MM.1S (cell line): ENCODE data around the gene TRIM44.
"Not testable (repeated sequence)": the region's sequence is repeated elsewhere in the genome, so short reads cannot be mapped to it uniquely, and the experiment has no call there.

ENCODE experiments used
- DNase-seq: peaks from one replicate; pipeline ENCODE4 v3.0.0-alpha.2; 2015
- H2AFZ ChIP-seq: fragments of 300-600 bp; sonication (generic); 2 replicates; pipeline ENCODE4 v1.6.0; 2016; ENCODE audit warnings: antibody characterized with exemption, low read length
- H3F3A ChIP-seq: fragments of 300-600 bp; sonication (generic); 2 replicates; pipeline ENCODE4 v1.6.1; 2016; ENCODE audit warnings: mild to moderate bottlenecking, antibody characterized with exemption, low read length, moderate library complexity, mixed read lengths; ENCODE audit not compliant: insufficient read depth
- H3K27ac ChIP-seq: fragments of 300-600 bp; sonication (generic); 2 replicates; pipeline ENCODE4 v1.5.1; 2016; ENCODE audit warnings: mild to moderate bottlenecking, low read length
- H3K27me3 ChIP-seq: fragments of 300-600 bp; sonication (generic); replicated peaks from 2 replicates; pipeline ENCODE4 v1.6.0; 2016; ENCODE audit warnings: low read length; ENCODE audit not compliant: insufficient read depth
- H3K36me3 ChIP-seq: fragments of 300-600 bp; sonication (generic); replicated peaks from 2 replicates; pipeline ENCODE4 v1.6.1; 2016; ENCODE audit warnings: mild to moderate bottlenecking, low read length, mixed read lengths; ENCODE audit not compliant: insufficient read depth
- H3K4me1 ChIP-seq: fragments of 300-600 bp; sonication (generic); 2 replicates; pipeline ENCODE4 v1.6.1; 2016; ENCODE audit warnings: low read length, mixed read lengths
- H3K4me2 ChIP-seq: fragments of 300-600 bp; sonication (generic); 2 replicates; pipeline ENCODE4 v1.6.0; 2016; ENCODE audit warnings: low read depth, low read length
- H3K4me3 ChIP-seq: fragments of 300-600 bp; sonication (generic); 2 replicates; pipeline ENCODE4 v1.5.1; 2016; ENCODE audit warnings: low read length, mixed read lengths
- H3K79me2 ChIP-seq: fragments of 300-600 bp; sonication (generic); 2 replicates; pipeline ENCODE4 v1.6.1; 2016; ENCODE audit warnings: mixed run types, low read length, mixed read lengths
- H3K9ac ChIP-seq: fragments of 300-600 bp; sonication (generic); 2 replicates; pipeline ENCODE4 v1.6.1; 2016; ENCODE audit warnings: low read length, mixed read lengths
- H3K9me2 ChIP-seq: fragments of 300-600 bp; sonication (generic); replicated peaks from 2 replicates; pipeline ENCODE4 v1.6.1; 2016; ENCODE audit warnings: mild to moderate bottlenecking, low read length, mixed read lengths; ENCODE audit not compliant: insufficient read depth
- H3K9me3 ChIP-seq: fragments of 300-600 bp; sonication (generic); replicated peaks from 2 replicates; pipeline ENCODE4 v1.6.1; 2016; ENCODE audit warnings: mild to moderate bottlenecking, low read length, mixed read lengths; ENCODE audit not compliant: insufficient read depth
- H4K20me1 ChIP-seq: fragments of 300-600 bp; sonication (generic); 2 replicates; pipeline ENCODE4 v1.6.1; 2016; ENCODE audit warnings: mild to moderate bottlenecking, low read length, moderate library complexity, mixed read lengths; ENCODE audit not compliant: insufficient read depth
- CTCF ChIP-seq: fragments of 300-600 bp; sonication (generic); IDR thresholded peaks from 2 replicates; pipeline ENCODE4 v1.5.1; 2016; ENCODE audit warnings: antibody characterized with exemption, low read length, mixed read lengths
- EZH2 ChIP-seq: fragments of 300-600 bp; sonication (generic); optimal IDR thresholded peaks from 2 replicates; pipeline ENCODE3; 2017; ENCODE audit warnings: low read depth, mild to moderate bottlenecking, antibody characterized with exemption, low read length, mixed read lengths
- EZH2phosphoT487 ChIP-seq: fragments of 300-600 bp; sonication (generic); IDR thresholded peaks from 2 replicates; pipeline ENCODE4 v1.6.1; 2018; ENCODE audit warnings: antibody characterized with exemption, low read length

Gene TRIM44

GRCh38 chr11:35826949-35827348, 164.4 kb downstream of the TRIM44 start:
- H3K9me2 ChIP-seq = no peaks in the 10 kb centered on the region
- no peaks in the 10 kb centered on the region for H4K20me1 ChIP-seq
- no peaks in the 10 kb centered on the region for H3F3A ChIP-seq
- no peak overlapping the region for H3K4me3 ChIP-seq
- H3K79me2 ChIP-seq = no peaks in the 10 kb centered on the region
- no peaks in the 10 kb centered on the region for H3K36me3 ChIP-seq
- no peak overlapping the region for H2AFZ ChIP-seq
- no peaks in the 10 kb centered on the region for H3K27me3 ChIP-seq
- DNase-seq = no peak
- TF ChIP-seq EZH2phosphoT487 (no peak), CTCF (no peak), EZH2 (no peak)
- no peaks in the 10 kb centered on the region for H3K4me1 ChIP-seq
- H3K27ac ChIP-seq = no peak overlapping the region
- H3K9me3 ChIP-seq = no peaks in the 10 kb centered on the region
- no peak overlapping the region for H3K9ac ChIP-seq
- no peak overlapping the region for H3K4me2 ChIP-seq

GRCh38 chr11:35836205-35836604, 173.6 kb downstream of the TRIM44 start:
- DNase-seq = no peak
- H3K9me3 ChIP-seq = no peaks in the 10 kb centered on the region
- TF ChIP-seq EZH2phosphoT487 (no peak), EZH2 (no peak), CTCF (no peak)

GRCh38 chr11:35838071-35838470, 175.5 kb downstream of the TRIM44 start:
- Histone ChIP-seq H3K9me3 (no peaks in the 10 kb centered on the region), H3K4me1 (no peaks in the 10 kb centered on the region), H3K27ac (no peak overlapping the region), H4K20me1 (no peaks in the 10 kb centered on the region), H3K9ac (no peak overlapping the region), H3K4me2 (no peak overlapping the region), H2AFZ (no peak overlapping the region), H3K9me2 (no peaks in the 10 kb centered on the region), H3F3A (no peaks in the 10 kb centered on the region), H3K36me3 (no peaks in the 10 kb centered on the region), H3K27me3 (no peaks in the 10 kb centered on the region), H3K4me3 (no peak overlapping the region), H3K79me2 (no peaks in the 10 kb centered on the region)
- DNase-seq = no peak
- TF ChIP-seq EZH2 (no peak), EZH2phosphoT487 (no peak), CTCF (no peak)

More at GRCh38 chr11:35836205-35836604, 173.6 kb downstream of the TRIM44 start:
- Histone ChIP-seq H3K27me3 (no peaks in the 10 kb centered on the region), H3K79me2 (no peaks in the 10 kb centered on the region), H3K4me2 (no peak overlapping the region), H3K9ac (no peak overlapping the region), H3K9me2 (no peaks in the 10 kb centered on the region), H3K36me3 (no peaks in the 10 kb centered on the region), H3K4me1 (no peaks in the 10 kb centered on the region), H3K27ac (no peak overlapping the region), H4K20me1 (no peaks in the 10 kb centered on the region), H3K4me3 (no peak overlapping the region), H2AFZ (no peak overlapping the region), H3F3A (no peaks in the 10 kb centered on the region)

DNA sequence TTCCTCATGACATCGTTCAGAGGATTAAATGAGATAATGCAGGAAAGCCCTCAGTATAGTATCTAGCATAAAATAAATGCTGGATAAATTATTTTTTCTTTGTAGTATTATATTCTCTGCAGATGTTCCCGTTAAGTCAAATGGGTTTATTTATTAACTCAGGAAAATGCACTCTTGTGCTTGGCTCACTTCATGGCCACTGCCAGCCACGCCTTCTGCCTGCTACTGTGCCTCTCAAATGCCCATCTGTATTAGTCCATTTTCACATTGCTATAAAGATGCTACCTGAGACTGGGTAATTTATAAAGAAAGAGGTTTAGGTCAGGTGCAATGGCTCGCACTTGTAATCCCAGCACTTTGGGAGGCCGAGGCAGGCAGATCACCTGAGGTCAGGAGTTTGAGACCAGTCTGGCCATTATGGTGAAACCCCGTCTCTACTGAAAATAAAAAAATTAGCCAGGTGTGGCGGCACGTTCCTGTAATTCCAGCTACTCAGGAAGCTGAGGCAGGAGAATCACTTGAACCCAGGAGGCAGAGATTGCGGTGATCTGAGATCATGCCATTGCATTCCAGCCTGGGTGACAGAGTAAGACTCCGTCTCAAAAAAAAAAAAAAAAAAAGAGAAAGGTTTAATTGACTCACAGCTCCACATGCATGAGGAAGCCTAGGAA, 176.3 kb downstream of the TRIM44 start:
- H3K4me2 ChIP-seq, H3K9ac ChIP-seq, DNase-seq, H3K4me1 ChIP-seq, H3F3A ChIP-seq, H3K27me3 ChIP-seq, H3K27ac ChIP-seq, H3K9me3 ChIP-seq, H3K4me3 ChIP-seq, H2AFZ ChIP-seq, H3K9me2 ChIP-seq, H3K36me3 ChIP-seq, H3K79me2 ChIP-seq, H4K20me1 ChIP-seq: not testable (repeated sequence)
